HepG2 (cell line): ENCODE measurements around the gene PARP3. TPM values are rescaled to one million over a fixed set of nuclear protein-coding genes. Genes with fewer than 3 reads are reported as not detected.

Source experiments
- ATF3 ChIP-seq: sonication (generic); formaldehyde crosslinking; IDR thresholded peaks from 2 replicates; pipeline ENCODE4 v1.4.0; 2020; ENCODE audit warnings: missing genetic modification reagents
- DBP ChIP-seq: sonication (generic); formaldehyde crosslinking; IDR thresholded peaks from 2 replicates; pipeline ENCODE4 v1.4.0; 2020; ENCODE audit warnings: missing genetic modification reagents; ENCODE audit errors: not compliant biosample characterization
- E2F1 ChIP-seq: sonication (generic); formaldehyde crosslinking; IDR thresholded peaks from 2 replicates; pipeline ENCODE4 v1.5.0; 2020; ENCODE audit warnings: missing genetic modification reagents
- KLF6 ChIP-seq: IDR thresholded peaks from 2 replicates; pipeline ENCODE4 v1.8.0; 2016; ENCODE audit warnings: missing biosample characterization, missing genetic modification reagents
- NCOA5 ChIP-seq: sonication (generic); formaldehyde crosslinking; IDR thresholded peaks from 2 replicates; pipeline ENCODE4 v1.4.0; 2020; ENCODE audit warnings: missing genetic modification reagents
- NFE2L2 ChIP-seq: fragments of 150-350 bp; IDR thresholded peaks from 2 replicates; pipeline ENCODE4 v1.6.1; 2014; ENCODE audit warnings: low read length
- NFKB2 ChIP-seq: sonication (generic); formaldehyde crosslinking; IDR thresholded peaks from 2 replicates; pipeline ENCODE4 v1.4.0; 2020; ENCODE audit warnings: missing genetic modification reagents, borderline replicate concordance
- ONECUT2 ChIP-seq: sonication (generic); formaldehyde crosslinking; IDR thresholded peaks from 2 replicates; pipeline ENCODE4 v1.4.0; 2020; ENCODE audit warnings: missing genetic modification reagents
- SNAPC5 ChIP-seq: sonication (generic); formaldehyde crosslinking; IDR thresholded peaks from 2 replicates; pipeline ENCODE4 v1.8.1; 2023; ENCODE audit warnings: mild to moderate bottlenecking, missing genetic modification reagents, borderline replicate concordance
- TBP ChIP-seq: sonication (generic); formaldehyde crosslinking; IDR thresholded peaks from 2 replicates; pipeline ENCODE4 v1.5.0; 2020; ENCODE audit warnings: missing genetic modification reagents
- TFDP2 ChIP-seq: sonication (generic); formaldehyde crosslinking; IDR thresholded peaks from 2 replicates; pipeline ENCODE4 v1.4.0; 2020; ENCODE audit warnings: missing genetic modification reagents
- U2AF1 ChIP-seq: fragments of 200-400 bp; formaldehyde crosslinking; optimal IDR thresholded peaks from 2 replicates; pipeline ENCODE3; 2017; ENCODE audit warnings: mild to moderate bottlenecking, low read depth, low read length
- YEATS4 ChIP-seq: sonication (generic); formaldehyde crosslinking; IDR thresholded peaks from 2 replicates; pipeline ENCODE4 v1.4.0; 2020; ENCODE audit warnings: missing genetic modification reagents, borderline replicate concordance
- ZBTB7A ChIP-seq: sonication (generic); formaldehyde crosslinking; IDR thresholded peaks from 2 replicates; pipeline ENCODE4 v1.8.0; 2022; ENCODE audit warnings: mild to moderate bottlenecking, missing genetic modification reagents
- ZC3H4 ChIP-seq: sonication (generic); formaldehyde crosslinking; IDR thresholded peaks from 2 replicates; pipeline ENCODE4 v1.4.0; 2020; ENCODE audit warnings: missing genetic modification reagents, borderline replicate concordance
- ZNF124 ChIP-seq: sonication (generic); formaldehyde crosslinking; IDR thresholded peaks from 2 replicates; pipeline ENCODE4 v1.4.0; 2020; ENCODE audit warnings: missing genetic modification reagents
- ZNF326 ChIP-seq: sonication (generic); formaldehyde crosslinking; IDR thresholded peaks from 2 replicates; pipeline ENCODE4 v1.4.0; 2020; ENCODE audit warnings: missing genetic modification reagents, borderline replicate concordance
- ZNF546 ChIP-seq: sonication (generic); formaldehyde crosslinking; conservative IDR thresholded peaks from 2 replicates; pipeline ENCODE4 v1.8.1; 2023; ENCODE audit warnings: mild to moderate bottlenecking, missing genetic modification reagents
- ZNF574 ChIP-seq: sonication (generic); formaldehyde crosslinking; IDR thresholded peaks from 2 replicates; pipeline ENCODE4 v1.4.0; 2020; ENCODE audit warnings: missing genetic modification reagents
- ZNF75D ChIP-seq: sonication (generic); formaldehyde crosslinking; IDR thresholded peaks from 2 replicates; pipeline ENCODE4 v1.8.1; 2023; ENCODE audit warnings: missing genetic modification reagents, mild to moderate bottlenecking, borderline replicate concordance
- ZNF768 ChIP-seq: sonication (generic); formaldehyde crosslinking; IDR thresholded peaks from 2 replicates; pipeline ENCODE4 v1.4.0; 2020; ENCODE audit warnings: missing genetic modification reagents
- ZNF773 ChIP-seq: sonication (generic); formaldehyde crosslinking; IDR thresholded peaks from 2 replicates; pipeline ENCODE4 v1.4.0; 2020; ENCODE audit warnings: missing genetic modification reagents, borderline replicate concordance
- ZNF891 ChIP-seq: sonication (generic); formaldehyde crosslinking; IDR thresholded peaks from 2 replicates; pipeline ENCODE4 v1.5.0; 2020; ENCODE audit warnings: mild to moderate bottlenecking, missing genetic modification reagents
- ZSCAN12 ChIP-seq: sonication (generic); formaldehyde crosslinking; IDR thresholded peaks from 2 replicates; pipeline ENCODE4 v1.9.0; 2021; ENCODE audit warnings: mild to moderate bottlenecking, missing genetic modification reagents
- polyA plus RNA-seq, 8 experiments: library from polyadenylated mRNA; depleted of rRNA in 3 of 8; stranded (reverse) in 7 of 8; unstranded in 1 of 8; fragments of >200 nt; fragmentation: Illumina TruSeq in 4 of 8; extraction: Trizol in 4 of 8; gene quantifications; 2 replicates each; pipeline versions ENCODE4 v1.2.1 to v1.2.3, GENCODE V29; 2011 to 2016; ENCODE audit warnings: low read depth in 4 of 8, missing spikeins in 1 of 8, mixed read lengths in 1 of 8; ENCODE audit not compliant: insufficient read depth in 1 of 8
- total RNA-seq, 5 experiments: library from RNA; depleted of rRNA; stranded (reverse); fragments of >200 nt; fragmentation: Illumina TruSeq; extraction: Trizol; gene quantifications; 2 replicates each; pipeline ENCODE4 v1.2.3, GENCODE V29; 2016; ENCODE audit warnings: low read depth in 1 of 5

Gene PARP3
- total and polyA plus RNA-seq, 2 of the 13 experiments (the other 11 are each of a cell fraction or from before 2014, with no cell fraction given): 11.2 to 21.5 TPM

GRCh38 chr3:51967384-51968169, 25.4 kb downstream of the PARP3 start, which contains the start of gene PCBP4 (continued):
- TF ChIP-seq ZNF773 (CRISPR knock-in tag) (0 out of 2 replicates have a peak, but pooled peaks have one; percentile 41), ZNF574 (CRISPR knock-in tag) (peak; percentile 40; the same call in 1 of the 2 replicates), NFE2L2 (no peak), NFKB2 (CRISPR knock-in tag) (0 out of 2 replicates have a peak, but pooled peaks have one; percentile 51), ZNF124 (CRISPR knock-in tag) (0 out of 2 replicates have a peak, but pooled peaks have one; percentile 15), E2F1 (CRISPR knock-in tag) (no peak), NCOA5 (CRISPR knock-in tag) (no peak), ZBTB7A (CRISPR knock-in tag) (no peak), DBP (CRISPR knock-in tag) (no peak), SNAPC5 (CRISPR knock-in tag) (0 out of 2 replicates have a peak, but pooled peaks have one; percentile 55), ATF3 (CRISPR knock-in tag) (0 out of 2 replicates have a peak, but pooled peaks have one; percentile 9), ONECUT2 (CRISPR knock-in tag) (no peak), TFDP2 (CRISPR knock-in tag) (no peak), TBP (CRISPR knock-in tag) (no peak), ZNF326 (CRISPR knock-in tag) (peak; percentile 97), ZNF891 (peak; percentile 75; the same call in 1 of the 2 replicates), KLF6 (no peak), YEATS4 (CRISPR knock-in tag) (0 out of 2 replicates have a peak, but pooled peaks have one; percentile 26), ZNF546 (no peak), ZSCAN12 (CRISPR knock-in tag) (no peak), U2AF1 (no peak), ZC3H4 (CRISPR knock-in tag) (peak; percentile 54; the same call in 1 of the 2 replicates), ZNF75D (no peak), ZNF768 (peak; percentile 54; the same call in 1 of the 2 replicates)
